Central memory CD8-positive, alpha-beta T cell (primary cell): ENCODE measurements around the gene ADCY3.
"Not testable (repeated sequence)": the region's sequence is repeated elsewhere in the genome, so short reads cannot be mapped to it uniquely, and the experiment has no call there.

Experiments used
- ATAC-seq: fragments of 150-1000 bp; cut with Tn5 transposase; replicated peaks from 2 replicates; pipeline ENCODE4 v1.10.0; 2022; ENCODE audit warnings: mild to moderate bottlenecking, moderate FRiP score, moderate number of reproducible peaks; ENCODE audit not compliant: poor library complexity, severe bottlenecking; ENCODE audit errors: extremely low read depth
- DNase-seq, 2 donors: peaks; one replicate each; pipeline ENCODE4 v3.0.0; 2021; ENCODE audit warnings: low spot score in 2 of 2
- H3K27ac Mint-ChIP-seq: one replicate; pipeline ENCODE4 v1.8.0; 2022; ENCODE audit warnings: low read depth, mild to moderate bottlenecking, moderate library complexity, mixed read lengths
- H3K27me3 Mint-ChIP-seq: one replicate; pipeline ENCODE4 v1.8.0; 2022; ENCODE audit warnings: mixed read lengths
- H3K36me3 Mint-ChIP-seq: one replicate; pipeline ENCODE4 v1.8.0; 2022; ENCODE audit warnings: mild to moderate bottlenecking, moderate library complexity, mixed read lengths; ENCODE audit not compliant: insufficient read depth
- H3K4me1 Mint-ChIP-seq: one replicate; pipeline ENCODE4 v1.8.0; 2022; ENCODE audit warnings: mixed read lengths
- H3K4me3 Mint-ChIP-seq: one replicate; pipeline ENCODE4 v1.8.0; 2022; ENCODE audit warnings: mild to moderate bottlenecking, moderate library complexity, mixed read lengths
- H3K9me3 Mint-ChIP-seq: one replicate; pipeline ENCODE4 v1.8.0; 2022; ENCODE audit warnings: mixed read lengths

The ADCY3 gene

GRCh38 chr2:24815171-24815570 is 104.9 kb downstream of the ADCY3 start:
- no peak for DNase-seq
- H3K36me3 Mint-ChIP-seq, result peaks cover 19% of the 10 kb centered on the region
- H3K27ac Mint-ChIP-seq, result no peak overlapping the region
- no peak for ATAC-seq
- no peak overlapping the region for H3K4me3 Mint-ChIP-seq
- H3K27me3 Mint-ChIP-seq, result no peaks in the 10 kb centered on the region
- no peaks in the 10 kb centered on the region for H3K9me3 Mint-ChIP-seq
- no peaks in the 10 kb centered on the region for H3K4me1 Mint-ChIP-seq

- Mint-ChIP-seq H3K27me3 (no peaks in the 10 kb centered on the region), H3K4me3 (no peak overlapping the region), H3K36me3 (peaks cover 16% of the 10 kb centered on the region), H3K9me3 (no peaks in the 10 kb centered on the region), H3K27ac (no peak overlapping the region), H3K4me1 (no peaks in the 10 kb centered on the region)
- ATAC-seq, result no peak
- DNase-seq, result no peak
Measured at GRCh38 chr2:24814516-24814915, 105.5 kb downstream of the ADCY3 start.

GRCh38 chr2:24813691-24814137 is 106.3 kb downstream of the ADCY3 start:
- Mint-ChIP-seq H3K36me3 (peaks cover 16% of the 10 kb centered on the region), H3K9me3 (no peaks in the 10 kb centered on the region), H3K27me3 (no peaks in the 10 kb centered on the region), H3K4me1 (peaks cover 7% of the 10 kb centered on the region), H3K4me3 (no peak overlapping the region), H3K27ac (no peak overlapping the region)
- DNase-seq (no peak), ATAC-seq (no peak)

- no peaks in the 10 kb centered on the region for H3K9me3 Mint-ChIP-seq
- H3K27ac Mint-ChIP-seq, result peak overlapping the region; percentile 85
- peaks cover 18% of the 10 kb centered on the region for H3K4me1 Mint-ChIP-seq
- ATAC-seq, result no peak
- DNase-seq, result no peak
- peaks cover 4% of the 10 kb centered on the region for H3K36me3 Mint-ChIP-seq
- H3K4me3 Mint-ChIP-seq, result peak overlapping the region; percentile 71
- H3K27me3 Mint-ChIP-seq, result no peaks in the 10 kb centered on the region
Measured at GRCh38 chr2:24809316-24810007, 110.6 kb downstream of the ADCY3 start.

GRCh38 chr2:24806661-24807036 is 113.4 kb downstream of the ADCY3 start:
- H3K27me3 Mint-ChIP-seq, result no peaks in the 10 kb centered on the region
- peaks cover 30% of the 10 kb centered on the region for H3K4me1 Mint-ChIP-seq
- no peaks in the 10 kb centered on the region for H3K9me3 Mint-ChIP-seq
- DNase-seq, result no peak
- H3K4me3 Mint-ChIP-seq, result no peak overlapping the region
- peak overlapping the region; percentile 82 for H3K27ac Mint-ChIP-seq
- no peak for ATAC-seq
- peaks cover 4% of the 10 kb centered on the region for H3K36me3 Mint-ChIP-seq

- H3K27ac Mint-ChIP-seq, DNase-seq, H3K36me3 Mint-ChIP-seq, ATAC-seq, H3K27me3 Mint-ChIP-seq, H3K9me3 Mint-ChIP-seq, H3K4me3 Mint-ChIP-seq: not testable (repeated sequence)
- H3K4me1 Mint-ChIP-seq, result peaks cover 30% of the 10 kb centered on the region
Measured at GRCh38 chr2:24805811-24806660, 114.0 kb downstream of the ADCY3 start.

- not testable (repeated sequence) for ATAC-seq, H3K4me3 Mint-ChIP-seq, DNase-seq, H3K27me3 Mint-ChIP-seq, H3K27ac Mint-ChIP-seq, H3K36me3 Mint-ChIP-seq, H3K9me3 Mint-ChIP-seq
- peaks cover 11% of the 10 kb centered on the region for H3K4me1 Mint-ChIP-seq
Measured at GRCh38 chr2:24800487-24800886, 119.5 kb downstream of the ADCY3 start.

- H3K9me3 Mint-ChIP-seq, result no peaks in the 10 kb centered on the region
- no peak overlapping the region for H3K27ac Mint-ChIP-seq
- H3K4me3 Mint-ChIP-seq, result no peak overlapping the region
- DNase-seq (no peak), ATAC-seq (no peak)
- H3K4me1 Mint-ChIP-seq, result peaks cover 8% of the 10 kb centered on the region
- H3K27me3 Mint-ChIP-seq, result no peaks in the 10 kb centered on the region
- peaks cover 9% of the 10 kb centered on the region for H3K36me3 Mint-ChIP-seq
Measured at GRCh38 chr2:24797644-24798043, 122.4 kb downstream of the ADCY3 start.

- Mint-ChIP-seq H3K4me1 (peaks cover 8% of the 10 kb centered on the region), H3K27ac (peak overlapping the region; percentile 99), H3K9me3 (no peaks in the 10 kb centered on the region), H3K36me3 (peaks cover 9% of the 10 kb centered on the region), H3K4me3 (peak overlapping the region; percentile 99), H3K27me3 (no peaks in the 10 kb centered on the region)
- ATAC-seq (no peak), DNase-seq (no peak)
Measured at GRCh38 chr2:24793761-24794435, 126.1 kb downstream of the ADCY3 start.

- peaks cover 8% of the 10 kb centered on the region for H3K4me1 Mint-ChIP-seq
- ATAC-seq, result peak; percentile 99
- peak within 1 kb of the TSS; percentile 99 for H3K27ac Mint-ChIP-seq
- no peaks in the 10 kb centered on the region for H3K9me3 Mint-ChIP-seq
- peak within 1 kb of the TSS; percentile 99 for H3K4me3 Mint-ChIP-seq
- no peaks in the 10 kb centered on the region for H3K27me3 Mint-ChIP-seq
- H3K36me3 Mint-ChIP-seq, result peaks cover 9% of the 10 kb centered on the region
- DNase-seq, result peak; percentile 93 to 94
Measured at GRCh38 chr2:24792874-24793760, 126.9 kb downstream of the ADCY3 start, which contains the start of the genes CENPO and PTRHD1. Gene CENPO, plus strand, starts transcription at chr2:24793425. Its CDS starts 495 bp downstream, at chr2:24793920. Gene PTRHD1, minus strand, starts transcription at chr2:24793391. Its CDS starts 14 bp downstream, at chr2:24793377.

- ATAC-seq (no peak), DNase-seq (no peak)
- H3K9me3 Mint-ChIP-seq, result no peaks in the 10 kb centered on the region
- H3K4me3 Mint-ChIP-seq, result peak overlapping the region; percentile 99
- H3K36me3 Mint-ChIP-seq, result peaks cover 9% of the 10 kb centered on the region
- H3K27me3 Mint-ChIP-seq, result no peaks in the 10 kb centered on the region
- H3K27ac Mint-ChIP-seq, result peak overlapping the region; percentile 99
- peaks cover 8% of the 10 kb centered on the region for H3K4me1 Mint-ChIP-seq
Measured at GRCh38 chr2:24792542-24792873, 127.5 kb downstream of the ADCY3 start.

GRCh38 chr2:24791452-24791851 is 128.6 kb downstream of the ADCY3 start:
- peaks cover 8% of the 10 kb centered on the region for H3K4me1 Mint-ChIP-seq
- H3K27ac Mint-ChIP-seq, result no peak overlapping the region
- no peaks in the 10 kb centered on the region for H3K9me3 Mint-ChIP-seq
- no peak overlapping the region for H3K4me3 Mint-ChIP-seq
- ATAC-seq, result no peak
- DNase-seq, result no peak
- H3K27me3 Mint-ChIP-seq, result no peaks in the 10 kb centered on the region
- peaks cover 9% of the 10 kb centered on the region for H3K36me3 Mint-ChIP-seq
